Measurements from ENCODE around the gene CLIC1.
A peak's percentile ranks its signal among the peaks of the same experiment; 100 is the strongest.

CLIC1 gene

DNA sequence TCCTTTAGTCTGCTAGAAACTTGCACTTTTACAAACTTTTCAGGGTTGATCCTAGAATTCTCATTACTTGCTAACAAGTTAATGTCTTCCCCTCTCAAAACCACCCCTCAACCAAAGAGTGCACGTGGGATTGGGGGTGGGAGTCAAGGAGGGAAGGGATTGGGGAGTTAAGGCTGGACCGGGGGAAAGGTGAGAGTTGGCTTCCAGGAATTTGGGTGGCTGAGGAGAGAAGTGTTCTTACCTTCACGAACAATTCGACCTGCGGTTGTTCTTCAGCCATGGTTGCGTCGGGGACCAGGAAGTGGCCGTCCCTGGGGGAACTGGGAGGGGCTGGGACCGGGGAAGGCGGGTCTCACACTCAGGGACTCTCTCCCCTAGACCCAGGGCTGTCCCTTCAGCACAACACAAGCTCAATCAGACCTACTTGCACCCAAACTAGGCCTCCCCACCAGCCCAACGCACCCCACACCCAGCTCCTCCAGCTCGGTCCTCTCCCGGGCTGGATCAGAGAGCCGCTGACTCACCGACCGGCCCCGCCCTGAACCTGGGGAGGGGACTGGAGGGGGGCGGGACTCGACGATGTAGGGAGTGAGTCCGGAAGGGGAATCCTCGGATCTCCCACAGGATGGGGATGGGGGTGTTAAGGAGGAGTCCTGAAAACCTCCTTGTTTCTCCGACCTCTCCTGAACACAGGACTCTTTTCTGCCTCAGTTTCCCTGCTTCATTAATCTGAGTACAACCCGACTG lies at the start of gene CLIC1:
TSS of gene CLIC1 (minus strand) at position 510 of the 747 bp plus-strand sequence. CDS start at position 280, 230 bp downstream.
- H3K27ac ChIP-seq, result peak within 1 kb of the TSS; percentile 99
- TF ChIP-seq, protein P1, sequence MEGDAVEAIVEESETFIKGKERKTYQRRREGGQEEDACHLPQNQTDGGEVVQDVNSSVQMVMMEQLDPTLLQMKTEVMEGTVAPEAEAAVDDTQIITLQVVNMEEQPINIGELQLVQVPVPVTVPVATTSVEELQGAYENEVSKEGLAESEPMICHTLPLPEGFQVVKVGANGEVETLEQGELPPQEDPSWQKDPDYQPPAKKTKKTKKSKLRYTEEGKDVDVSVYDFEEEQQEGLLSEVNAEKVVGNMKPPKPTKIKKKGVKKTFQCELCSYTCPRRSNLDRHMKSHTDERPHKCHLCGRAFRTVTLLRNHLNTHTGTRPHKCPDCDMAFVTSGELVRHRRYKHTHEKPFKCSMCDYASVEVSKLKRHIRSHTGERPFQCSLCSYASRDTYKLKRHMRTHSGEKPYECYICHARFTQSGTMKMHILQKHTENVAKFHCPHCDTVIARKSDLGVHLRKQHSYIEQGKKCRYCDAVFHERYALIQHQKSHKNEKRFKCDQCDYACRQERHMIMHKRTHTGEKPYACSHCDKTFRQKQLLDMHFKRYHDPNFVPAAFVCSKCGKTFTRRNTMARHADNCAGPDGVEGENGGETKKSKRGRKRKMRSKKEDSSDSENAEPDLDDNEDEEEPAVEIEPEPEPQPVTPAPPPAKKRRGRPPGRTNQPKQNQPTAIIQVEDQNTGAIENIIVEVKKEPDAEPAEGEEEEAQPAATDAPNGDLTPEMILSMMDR (conservative IDR thresholded peaks at IDR 0.05), result no peak

DNA sequence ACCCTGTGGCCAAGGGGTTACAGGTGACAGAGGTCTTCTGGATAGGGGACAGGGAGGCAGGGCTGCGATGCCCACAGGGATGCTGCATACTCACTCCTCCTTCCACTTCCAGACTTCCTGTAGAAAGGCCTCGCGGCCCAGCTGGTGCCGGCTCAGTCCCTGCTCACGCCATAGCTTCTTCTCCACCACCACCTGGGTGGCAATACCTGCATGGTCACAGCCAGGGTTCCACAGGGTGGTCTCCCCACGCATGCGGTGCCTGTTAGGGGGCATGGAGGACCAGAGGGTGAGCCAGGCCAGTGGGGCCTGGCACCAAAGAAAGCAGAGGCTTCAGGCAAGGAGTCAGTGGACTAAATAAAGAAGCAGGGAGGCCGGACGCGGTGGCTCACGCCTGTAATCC lies 49.1 kb upstream of the CLIC1 start:
- TF ChIP-seq, protein P1 (conservative IDR thresholded peaks at IDR 0.05), result no peak
- no peak overlapping the region for H3K27ac ChIP-seq

DNA sequence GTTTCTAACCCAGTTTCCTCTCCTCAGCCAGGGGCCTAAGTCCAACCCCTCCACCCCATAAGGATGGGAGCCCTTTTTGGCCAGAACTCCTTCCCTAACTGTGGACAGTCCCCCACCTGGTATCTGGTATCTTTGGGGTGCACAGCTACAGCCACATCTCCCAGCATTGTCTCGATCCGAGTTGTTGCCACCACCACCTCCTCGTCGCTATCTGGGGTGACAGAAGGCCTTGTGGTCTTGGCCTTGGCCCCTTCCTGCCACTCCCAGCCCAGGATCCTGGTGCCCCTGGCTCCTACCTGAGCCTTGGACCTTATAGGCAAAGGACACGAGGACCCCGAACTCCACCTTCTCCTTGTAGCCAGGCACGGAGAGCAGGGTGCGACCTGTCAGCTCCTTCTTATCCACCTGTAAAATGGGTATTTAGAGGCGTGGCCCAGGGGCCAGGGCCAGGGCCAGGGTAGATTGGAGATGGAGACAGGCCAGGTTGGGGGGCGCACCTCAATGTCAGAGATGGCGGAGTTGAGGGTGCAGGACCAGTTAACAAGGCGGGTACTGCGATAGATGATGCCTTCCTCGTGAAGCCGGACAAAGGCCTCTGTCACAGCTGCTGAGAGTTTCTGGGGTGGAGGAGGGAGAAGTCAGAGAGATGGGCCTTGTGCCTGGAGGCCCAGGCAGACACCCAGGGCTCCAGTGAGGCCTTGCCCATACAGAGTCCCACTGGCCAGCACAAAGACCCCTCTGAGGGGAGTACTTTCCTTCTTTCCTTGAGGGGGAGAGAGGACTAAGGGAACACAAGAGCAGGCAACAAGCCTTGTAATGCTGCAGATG lies 48.0 kb upstream of the CLIC1 start:
- TF ChIP-seq, protein P1 (conservative IDR thresholded peaks at IDR 0.05), result no peak
- H3K27ac ChIP-seq, result no peak overlapping the region

DNA sequence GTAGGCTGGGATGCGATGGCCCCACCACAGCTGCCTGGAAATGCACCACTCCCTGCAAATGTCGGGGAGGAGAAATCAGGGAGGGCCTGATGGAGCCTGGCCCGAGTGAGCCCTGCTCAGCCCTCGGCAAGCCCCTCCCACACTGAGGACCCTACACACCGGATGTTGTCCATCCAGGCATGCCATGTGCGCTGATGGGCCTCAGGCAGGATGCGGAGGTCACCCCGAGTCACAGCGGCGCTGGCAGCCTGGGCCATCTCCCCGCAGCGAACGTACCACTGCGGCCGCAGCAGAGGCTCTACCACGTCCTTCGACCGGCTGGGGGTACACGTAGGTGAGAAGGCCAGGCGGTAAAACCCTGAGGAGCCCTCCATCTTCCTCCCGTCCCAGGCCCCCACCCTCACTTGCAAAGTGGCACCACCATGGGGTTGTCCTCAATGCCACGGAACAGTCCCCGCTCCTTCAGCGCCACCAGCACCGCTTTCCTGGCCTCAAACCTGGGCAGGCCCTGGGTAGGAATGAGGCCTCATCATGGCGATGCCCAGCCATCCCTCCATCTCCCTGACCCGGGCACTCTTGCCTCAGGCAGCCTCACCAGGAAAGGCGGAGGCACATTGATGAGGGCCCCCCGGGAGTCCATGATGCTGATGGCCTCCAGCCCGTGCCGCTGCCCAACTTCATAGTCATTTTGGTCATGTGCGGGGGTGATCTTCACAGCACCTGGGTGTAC lies 46.0 kb upstream of the CLIC1 start:
- H3K27ac ChIP-seq, result no peak overlapping the region
- TF ChIP-seq, protein P1 (conservative IDR thresholded peaks at IDR 0.05), result no peak

DNA sequence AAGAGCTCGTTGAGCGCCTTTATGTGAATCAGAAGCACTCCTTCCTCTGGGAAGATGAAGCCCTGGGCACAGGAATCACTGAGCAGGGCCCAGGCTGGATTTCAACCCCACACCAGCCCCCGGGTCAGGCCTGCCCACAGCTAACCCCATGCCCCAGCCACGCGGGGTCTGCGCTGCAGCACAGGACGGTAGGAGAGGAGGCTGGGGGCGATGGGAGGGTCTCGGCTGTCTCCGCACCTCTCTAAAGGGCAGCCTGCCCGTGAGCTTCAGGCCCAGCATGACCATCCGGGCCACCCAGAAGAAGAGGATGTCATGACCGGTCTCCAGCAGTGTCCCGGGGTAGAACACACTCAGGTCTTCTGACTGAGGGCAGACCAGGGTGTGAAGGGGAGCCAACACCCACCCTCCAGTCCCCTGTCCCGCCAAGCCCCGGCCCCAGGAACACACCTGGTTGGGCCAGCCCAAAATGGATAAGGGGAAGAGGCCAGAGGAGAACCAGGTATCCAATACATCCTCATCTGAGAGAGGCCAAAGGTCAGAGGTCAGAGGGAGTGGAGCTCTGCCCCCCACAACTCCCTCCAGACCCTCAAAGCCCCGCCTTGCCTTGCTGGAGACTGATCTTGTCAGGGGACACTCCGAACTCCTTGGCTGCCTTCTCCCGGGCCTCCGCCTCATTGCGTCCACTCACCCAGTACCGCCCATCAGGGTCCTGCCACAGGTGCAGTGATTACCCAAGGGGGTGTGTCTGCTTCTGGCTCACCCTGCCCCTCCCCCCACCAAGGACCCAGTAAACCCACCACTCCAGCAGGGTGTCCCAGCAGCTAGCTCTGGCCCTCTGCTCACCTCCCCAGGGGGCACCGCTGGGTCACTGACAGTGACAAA lies 45.2 kb upstream of the CLIC1 start:
- TF ChIP-seq, protein P1 (conservative IDR thresholded peaks at IDR 0.05), result no peak
- H3K27ac ChIP-seq, result no peak overlapping the region

DNA sequence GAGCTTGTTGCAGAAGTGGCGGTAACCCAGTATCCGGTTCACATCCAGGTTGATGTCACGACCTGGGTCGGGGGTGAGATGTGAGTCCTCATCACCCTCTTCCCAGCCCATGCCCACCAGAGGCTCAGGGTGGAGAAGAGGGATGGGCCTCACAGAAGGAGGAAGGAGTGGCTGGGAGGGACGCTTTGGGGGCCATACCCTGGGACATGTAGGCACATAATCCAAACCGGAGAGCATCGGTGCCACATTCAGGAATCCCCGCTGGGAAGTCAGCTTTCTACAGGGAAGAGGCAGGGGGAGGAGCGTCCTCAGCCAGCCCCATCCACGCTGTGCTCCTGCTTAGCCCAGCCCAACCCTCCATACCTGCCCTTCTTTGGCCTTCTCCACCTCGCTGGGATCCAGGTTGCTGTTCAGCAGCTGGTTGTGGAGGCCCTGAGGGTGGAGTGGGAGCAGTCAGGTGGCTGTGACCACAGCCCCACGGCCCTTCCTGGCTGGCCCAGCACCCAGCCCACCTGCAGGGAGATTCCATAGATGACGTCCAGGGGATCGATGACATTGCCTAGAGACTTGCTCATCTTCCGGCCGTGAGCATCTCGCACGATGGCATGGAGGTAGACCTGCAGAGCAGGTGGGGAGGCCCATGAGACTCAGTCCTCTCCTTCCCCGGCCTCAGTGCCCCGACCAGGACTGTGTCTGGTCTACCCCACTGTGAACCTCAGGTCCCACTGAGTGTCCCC lies 44.3 kb upstream of the CLIC1 start:
- H3K27ac ChIP-seq, result no peak overlapping the region
- TF ChIP-seq, protein P1 (conservative IDR thresholded peaks at IDR 0.05), result no peak
